Sigmoid colon (tissue), 7 donors: ENCODE measurements around the gene MLIP. TPM values are rescaled to one million over a fixed set of nuclear protein-coding genes. Genes with fewer than 3 reads are reported as not detected.

Experiments
- DNase-seq: peaks from one replicate; pipeline ENCODE4 v3.0.0-alpha.2; 2019
- H3K27ac ChIP-seq, 4 donors: fragments of 200-600 bp; sonication (generic); one replicate each; pipeline ENCODE4 v1.5.1; 2016 to 2019; ENCODE audit warnings: mild to moderate bottlenecking in 1 of 4
- H3K27me3 ChIP-seq, 3 donors: fragments of 200-600 bp; sonication (generic); one replicate each; pipeline ENCODE4 v1.5.1; 2019; ENCODE audit warnings: mild to moderate bottlenecking in 1 of 3
- H3K36me3 ChIP-seq, 4 donors: fragments of 200-600 bp; sonication (generic); one replicate each; pipeline ENCODE4 v1.5.1; 2016 to 2019
- H3K4me1 ChIP-seq, 4 donors: fragments of 200-600 bp; sonication (generic); one replicate each; pipeline ENCODE4 v1.5.1; 2017 to 2019
- H3K4me3 ChIP-seq, 4 donors: fragments of 200-600 bp; sonication (generic); one replicate each; pipeline ENCODE4 v1.5.1; 2017 to 2019; ENCODE audit warnings: mild to moderate bottlenecking in 2 of 4, moderate library complexity in 1 of 4
- H3K9me3 ChIP-seq, 4 donors: fragments of 200-600 bp in 3 of 4; sonication (generic) in 3 of 4; one replicate each; pipeline versions ENCODE4 v1.5.1 to v1.6.1; 2013 to 2019
- EP300 ChIP-seq, 4 donors: sonication (generic); formaldehyde crosslinking; IDR thresholded peaks; one replicate each; pipeline ENCODE4 v1.6.1; 2017; ENCODE audit warnings: antibody characterized with exemption in 4 of 4
- POLR2A ChIP-seq, 2 donors: fragments of 450-650 bp; IDR thresholded peaks; one replicate each; pipeline ENCODE4 v1.6.1; 2016; ENCODE audit warnings: antibody characterized with exemption in 2 of 2, mild to moderate bottlenecking in 2 of 2, moderate library complexity in 2 of 2
- POLR2AphosphoS5 ChIP-seq, 4 donors: sonication (generic); formaldehyde crosslinking; IDR thresholded peaks; one replicate each; pipeline ENCODE4 v1.6.1; 2017; ENCODE audit warnings: antibody characterized with exemption in 4 of 4
- WGBS, 2 donors: extraction: QIAGEN DNeasy Blood & Tissue Kit; methylation state at CpG; one replicate each; pipeline ENCODE4 v1.1.7; 2013; 5-methylcytosine and 5-hydroxymethylcytosine counted together
- intact Hi-C: fragments of 100-400 bp; cut with DNase I; formaldehyde crosslinking; loops from one replicate; pipeline ENCODE4 v1.15.1; 2023
- polyA plus RNA-seq, 3 donors: library from polyadenylated mRNA; stranded (reverse); fragments of 200-250 nt; gene quantifications; one replicate each; pipeline ENCODE4 v1.2.3, GENCODE V29; 2013
- total RNA-seq, 4 donors: library from RNA; depleted of rRNA; stranded (reverse); fragments of >200 nt; gene quantifications; one replicate each; pipeline ENCODE4 v1.1.0, GENCODE V29; 2016
- TF ChIP-seq, protein P1 (sequence below), 4 experiments: fragments of 450-650 bp in 3 of 4; fragments of 200-600 bp in 1 of 4; IDR thresholded peaks; one replicate each; pipeline ENCODE4 v1.5.1; 2016 to 2019; ENCODE audit warnings: antibody characterized with exemption in 4 of 4, mild to moderate bottlenecking in 3 of 4, moderate library complexity in 2 of 4
- donor health status: healthy with polysubstance abuse.
- donor health status: Bipolar disorder and iron deficiency.
- donor health status: healthy.

MLIP gene
- total and polyA plus RNA-seq, 7 donors, result 0.31 to 2.8 (median 1.2) TPM; not detected in 2

DNA sequence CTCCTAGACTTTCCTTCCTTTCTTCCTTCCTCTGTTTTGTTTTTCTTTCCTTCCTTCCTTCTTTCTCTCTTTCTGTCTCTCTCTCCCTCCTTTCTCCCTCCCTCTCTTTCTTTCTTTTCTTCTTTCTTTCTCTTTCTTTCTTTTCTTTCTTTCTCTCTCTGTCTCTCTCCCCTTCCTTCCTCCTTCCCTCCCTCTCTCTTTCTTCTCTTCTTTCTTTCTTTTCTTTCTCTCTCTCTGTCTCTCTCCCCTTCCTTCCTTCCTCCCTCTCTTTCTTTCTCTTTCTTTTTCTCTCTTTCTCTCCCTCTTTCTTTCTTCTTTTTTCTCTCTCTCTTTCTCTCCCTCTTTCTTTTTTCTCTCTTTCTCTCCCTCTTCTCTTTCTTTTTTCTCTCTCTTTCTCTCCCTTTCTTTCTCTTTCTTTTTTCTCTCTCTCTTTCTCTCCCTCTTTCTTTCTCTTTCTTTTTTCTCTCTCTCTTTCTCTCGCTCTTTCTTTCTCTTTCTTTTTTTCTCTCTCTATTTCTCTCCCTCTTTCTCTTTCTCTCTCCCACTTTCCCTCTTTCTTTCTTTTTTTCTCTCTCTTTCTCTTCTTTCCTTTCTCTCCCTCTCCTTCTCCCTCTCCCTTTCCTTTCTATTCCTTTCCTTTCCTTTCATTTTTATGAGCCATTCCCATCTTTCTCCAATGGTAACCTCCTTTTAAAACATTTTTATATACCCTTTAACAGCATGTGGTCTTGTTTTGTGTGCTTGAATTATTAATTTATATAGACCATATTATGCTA is 199.3 kb downstream of the MLIP start:
- H3K27me3 ChIP-seq, result no peaks in the 10 kb centered on the region
- TF ChIP-seq POLR2AphosphoS5 (IDR thresholded peaks at IDR 0.05) (no peak), POLR2A (IDR thresholded peaks at IDR 0.05) (no peak), EP300 (IDR thresholded peaks at IDR 0.05) (no peak)
- TF ChIP-seq, protein P1, sequence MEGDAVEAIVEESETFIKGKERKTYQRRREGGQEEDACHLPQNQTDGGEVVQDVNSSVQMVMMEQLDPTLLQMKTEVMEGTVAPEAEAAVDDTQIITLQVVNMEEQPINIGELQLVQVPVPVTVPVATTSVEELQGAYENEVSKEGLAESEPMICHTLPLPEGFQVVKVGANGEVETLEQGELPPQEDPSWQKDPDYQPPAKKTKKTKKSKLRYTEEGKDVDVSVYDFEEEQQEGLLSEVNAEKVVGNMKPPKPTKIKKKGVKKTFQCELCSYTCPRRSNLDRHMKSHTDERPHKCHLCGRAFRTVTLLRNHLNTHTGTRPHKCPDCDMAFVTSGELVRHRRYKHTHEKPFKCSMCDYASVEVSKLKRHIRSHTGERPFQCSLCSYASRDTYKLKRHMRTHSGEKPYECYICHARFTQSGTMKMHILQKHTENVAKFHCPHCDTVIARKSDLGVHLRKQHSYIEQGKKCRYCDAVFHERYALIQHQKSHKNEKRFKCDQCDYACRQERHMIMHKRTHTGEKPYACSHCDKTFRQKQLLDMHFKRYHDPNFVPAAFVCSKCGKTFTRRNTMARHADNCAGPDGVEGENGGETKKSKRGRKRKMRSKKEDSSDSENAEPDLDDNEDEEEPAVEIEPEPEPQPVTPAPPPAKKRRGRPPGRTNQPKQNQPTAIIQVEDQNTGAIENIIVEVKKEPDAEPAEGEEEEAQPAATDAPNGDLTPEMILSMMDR (IDR thresholded peaks at IDR 0.05), result no peak
- DNase-seq, result no peak
- H3K4me3 ChIP-seq, result no peak overlapping the region
- H3K27ac ChIP-seq, result no peak overlapping the region
- no peaks in the 10 kb centered on the region for H3K4me1 ChIP-seq
- H3K9me3 ChIP-seq, result no peaks in the 10 kb centered on the region
- WGBS, 2 donors, result 70 to 82% methylated on average over 1 of the region's 1 CpG
- intact Hi-C loops, result no loop called here
- no peaks in the 10 kb centered on the region for H3K36me3 ChIP-seq

DNA sequence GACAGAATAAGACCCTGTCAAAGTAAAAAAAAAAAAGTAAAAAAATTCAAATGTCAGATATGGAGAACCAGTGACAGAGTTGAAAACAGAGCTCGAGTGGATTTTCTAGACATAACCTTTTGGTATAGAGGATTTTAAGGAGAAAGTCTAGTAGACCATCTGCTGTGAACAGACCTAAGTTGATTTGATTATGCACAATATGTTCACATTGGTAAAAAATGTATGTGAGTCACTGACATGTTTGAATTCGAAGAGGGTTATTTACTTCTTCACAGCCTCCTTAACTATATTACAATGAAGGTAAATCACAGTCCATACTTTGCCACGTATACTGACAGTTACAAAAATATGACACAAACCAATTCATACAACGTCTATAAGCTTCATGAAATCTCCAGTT is 204.4 kb downstream of the MLIP start:
- no peak for TF ChIP-seq POLR2A (IDR thresholded peaks at IDR 0.05)
- no peak for TF ChIP-seq POLR2AphosphoS5 (IDR thresholded peaks at IDR 0.05)
- TF ChIP-seq, protein P1 (IDR thresholded peaks at IDR 0.05), result no peak
- no peak for TF ChIP-seq EP300 (IDR thresholded peaks at IDR 0.05)
- Histone ChIP-seq H3K4me1 (no peaks in the 10 kb centered on the region), H3K4me3 (no peak overlapping the region), H3K9me3 (no peaks in the 10 kb centered on the region), H3K27me3 (no peaks in the 10 kb centered on the region), H3K36me3 (no peaks in the 10 kb centered on the region), H3K27ac (no peak overlapping the region)
- no peak for DNase-seq
- WGBS, 2 donors, result 84% methylated on average over 4 of the region's 4 CpGs
- intact Hi-C loops, result no loop called here

Other genes starting within 250 kb of the MLIP start
- gene TINAG, start 197.0 kb downstream of the MLIP start, total RNA-seq, result not detected
- gene TINAG, start 197.0 kb downstream of the MLIP start, polyA plus RNA-seq, result 10 to 100 TPM; 16.9 to 19.8 (median 17.2) TPM